Measurements from ENCODE around the gene KBTBD12.

GRCh38 chr3:127994011-127994410, 79.0 kb downstream of the KBTBD12 start:
- no peak for TF ChIP-seq EZH2phosphoT487 (IDR thresholded peaks at IDR 0.05; ENCODE audit: insufficient read depth, low read depth)
- TF ChIP-seq EZH2 (IDR thresholded peaks at IDR 0.05; ENCODE audit: insufficient read depth, poor library complexity, severe bottlenecking): no peak

Data from GM23248 (cell line).